Hypothalamus (tissue), 51 donors: ENCODE results near the gene PARVA.

Experiments
- DNase-seq, 51 donors: peaks; one replicate each; lab custom pipeline; 2025; lab: John Stamatoyannopoulos, UW

The PARVA gene

DNA sequence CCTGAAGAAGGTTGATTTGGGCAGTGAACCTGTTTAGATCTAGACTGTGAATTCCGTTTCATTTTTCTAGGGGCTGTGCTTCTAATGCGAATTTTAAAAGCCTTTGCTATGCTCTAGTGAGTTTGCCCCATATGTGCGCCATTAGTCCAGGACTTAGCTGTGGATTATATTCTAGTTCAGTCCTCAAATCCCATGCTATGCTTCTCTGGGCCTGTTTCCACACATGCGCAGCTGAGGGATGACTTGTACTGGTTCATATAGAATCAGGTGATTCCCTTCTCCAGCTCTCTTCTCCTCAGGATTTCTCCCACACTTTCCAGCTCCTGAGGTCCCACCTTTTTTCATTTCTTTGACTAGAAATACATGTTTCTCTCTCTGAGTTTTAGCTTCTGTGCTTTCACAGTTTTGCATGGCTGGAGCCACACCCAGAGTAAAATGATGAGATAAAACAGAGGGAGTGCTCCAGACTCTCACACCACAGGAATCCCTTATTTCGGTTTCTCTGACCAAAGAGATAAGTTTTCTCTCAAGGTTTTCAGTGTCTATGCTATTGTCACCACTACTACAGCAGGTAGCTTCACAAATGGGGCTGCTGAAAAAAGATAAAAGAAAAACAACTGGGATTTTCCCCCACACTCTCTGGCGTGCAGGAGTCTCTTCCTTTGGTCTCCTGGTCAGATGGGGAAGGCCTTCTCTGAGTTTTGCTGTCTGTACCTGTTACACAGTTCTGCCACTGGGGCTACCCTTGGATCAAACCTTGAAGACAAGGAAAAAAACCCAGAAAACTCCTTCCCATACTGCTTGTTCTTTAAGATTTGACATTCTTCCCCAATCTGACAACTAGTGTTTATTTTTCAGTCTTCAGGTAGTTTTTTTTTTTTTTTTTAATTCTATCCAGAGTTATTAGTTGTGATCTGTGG, 200.6 kb downstream of the PARVA start:
- DNase-seq, result no peak

DNA sequence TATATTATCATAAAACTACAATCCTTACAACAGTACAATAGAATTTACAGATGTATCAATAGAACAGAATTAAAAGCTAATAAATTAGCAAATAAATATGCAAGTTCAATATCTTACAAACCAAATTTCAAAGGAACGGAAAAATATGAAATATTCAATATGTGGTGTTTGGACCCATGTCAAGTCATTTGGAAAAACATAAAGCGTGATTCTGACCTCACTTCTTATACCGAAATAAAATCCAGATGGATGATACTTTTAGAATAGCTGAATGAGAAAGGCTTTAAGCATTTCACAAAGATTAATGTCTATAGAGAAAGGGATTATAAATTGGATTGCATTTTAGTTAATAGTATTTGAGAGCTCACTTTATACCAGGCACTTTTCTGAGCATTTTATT, 204.0 kb downstream of the PARVA start:
- no peak for DNase-seq

- DNase-seq, result no peak
Observed at GRCh38 chr11:12581923-12582322, 204.6 kb downstream of the PARVA start.
